ENCODE measurements around the gene MAP7.
A peak's percentile ranks its signal among the peaks of the same experiment; 100 is the strongest.

MAP7 gene

GRCh38 chr6:136528477-136528876, 21.7 kb downstream of the MAP7 start:
- no peak for DNase-seq

GRCh38 chr6:136527831-136528230, 22.4 kb downstream of the MAP7 start:
- no peak for DNase-seq

- DNase-seq, result no peak
Measured at GRCh38 chr6:136526937-136527336, 23.3 kb downstream of the MAP7 start.

GRCh38 chr6:136526196-136526930, 23.9 kb downstream of the MAP7 start:
- DNase-seq, result peak; percentile 11

GRCh38 chr6:136525586-136526195, 24.5 kb downstream of the MAP7 start:
- no peak for DNase-seq

GRCh38 chr6:136524936-136525413, 25.2 kb downstream of the MAP7 start:
- DNase-seq, result no peak

GRCh38 chr6:136524339-136524935, 25.8 kb downstream of the MAP7 start:
- DNase-seq, result no peak

GRCh38 chr6:136523196-136523595, 27.0 kb downstream of the MAP7 start:
- DNase-seq, result no peak

- no peak for DNase-seq
Measured at GRCh38 chr6:136522636-136523035, 27.6 kb downstream of the MAP7 start.

GRCh38 chr6:136521911-136522310, 28.3 kb downstream of the MAP7 start:
- no peak for DNase-seq

GRCh38 chr6:136521427-136521826, 28.8 kb downstream of the MAP7 start:
- DNase-seq, result no peak

GRCh38 chr6:136520517-136520916, 29.7 kb downstream of the MAP7 start:
- no peak for DNase-seq

GRCh38 chr6:136517582-136517981, 32.6 kb downstream of the MAP7 start:
- DNase-seq, result no peak

GRCh38 chr6:136517002-136517401, 33.2 kb downstream of the MAP7 start:
- DNase-seq, result no peak

GRCh38 chr6:136514591-136514990, 35.6 kb downstream of the MAP7 start:
- DNase-seq, result no peak

GRCh38 chr6:136511926-136512325, 38.3 kb downstream of the MAP7 start:
- no peak for DNase-seq

GRCh38 chr6:136511397-136511796, 38.8 kb downstream of the MAP7 start:
- no peak for DNase-seq

- no peak for DNase-seq
Measured at GRCh38 chr6:136510782-136511181, 39.4 kb downstream of the MAP7 start.

- DNase-seq, result peak; percentile 2
Measured at GRCh38 chr6:136510299-136510698, 39.9 kb downstream of the MAP7 start.

- DNase-seq, result no peak
Measured at GRCh38 chr6:136508725-136509392, 41.4 kb downstream of the MAP7 start.

- no peak for DNase-seq
Measured at GRCh38 chr6:136506124-136506799, 44.0 kb downstream of the MAP7 start.

GRCh38 chr6:136503303-136504029, 46.8 kb downstream of the MAP7 start:
- no peak for DNase-seq

Measured in CD4-positive, alpha-beta T cell treated with Interleukin-21 for 1 hour (primary cell).